ENCODE data around the gene FOXJ2.
"Not testable (repeated sequence)": the region's sequence is repeated elsewhere in the genome, so short reads cannot be mapped to it uniquely, and the experiment has no call there.

The FOXJ2 gene

GRCh38 chr12:8032242-8033152, at the start of gene FOXJ2:
FOXJ2 (plus strand) TSS chr12:8032716; CDS start chr12:8039833, 7,117 bp downstream.
- peak; percentile 46 to 72 for DNase-seq (ENCODE audit: low read depth in 2 of 2)

- DNase-seq (ENCODE audit: low read depth in 2 of 2), result not testable (repeated sequence)
These were observed 49.5 kb upstream of the FOXJ2 start for GRCh38 chr12:7983019-7983418.

GRCh38 chr12:7983460-7983859, 49.1 kb upstream of the FOXJ2 start:
- not testable (repeated sequence) for DNase-seq (ENCODE audit: low read depth in 2 of 2)

GRCh38 chr12:7984900-7985299, 47.6 kb upstream of the FOXJ2 start:
- no peak for DNase-seq (ENCODE audit: low read depth in 2 of 2)

- DNase-seq (ENCODE audit: low read depth in 2 of 2), result no peak
These were observed 46.6 kb upstream of the FOXJ2 start for GRCh38 chr12:7985802-7986418.

GRCh38 chr12:7989827-7990491, 42.6 kb upstream of the FOXJ2 start:
- peak; percentile 74 to 81 for DNase-seq (ENCODE audit: low read depth in 2 of 2)

- DNase-seq (ENCODE audit: low read depth in 2 of 2), result no peak
These were observed 41.0 kb upstream of the FOXJ2 start for GRCh38 chr12:7991535-7991934.

- DNase-seq (ENCODE audit: low read depth in 2 of 2), result no peak
These were observed 37.7 kb upstream of the FOXJ2 start for GRCh38 chr12:7994731-7995205.

- DNase-seq (ENCODE audit: low read depth in 2 of 2), result peak; percentile 81
These were observed 37.1 kb upstream of the FOXJ2 start for GRCh38 chr12:7995266-7995963.

GRCh38 chr12:8000827-8001226, 31.7 kb upstream of the FOXJ2 start:
- not testable (repeated sequence) for DNase-seq (ENCODE audit: low read depth in 2 of 2)

- DNase-seq (ENCODE audit: low read depth in 2 of 2), result not testable (repeated sequence)
These were observed 31.0 kb upstream of the FOXJ2 start for GRCh38 chr12:8001496-8001895.

- DNase-seq (ENCODE audit: low read depth in 2 of 2), result not testable (repeated sequence)
These were observed 27.6 kb upstream of the FOXJ2 start for GRCh38 chr12:8004897-8005296.

- no peak for DNase-seq (ENCODE audit: low read depth in 2 of 2)
These were observed 21.2 kb upstream of the FOXJ2 start for GRCh38 chr12:8011331-8011730.

GRCh38 chr12:8012651-8013309, 19.7 kb upstream of the FOXJ2 start:
- no peak for DNase-seq (ENCODE audit: low read depth in 2 of 2)

- no peak for DNase-seq (ENCODE audit: low read depth in 2 of 2)
These were observed 17.7 kb upstream of the FOXJ2 start for GRCh38 chr12:8014836-8015235.

GRCh38 chr12:8018213-8018612, 14.3 kb upstream of the FOXJ2 start:
- DNase-seq (ENCODE audit: low read depth in 2 of 2), result not testable (repeated sequence)

- DNase-seq (ENCODE audit: low read depth in 2 of 2), result no peak
These were observed 13.6 kb upstream of the FOXJ2 start for GRCh38 chr12:8018666-8019581.

- DNase-seq (ENCODE audit: low read depth in 2 of 2), result peak; percentile 94 to 96
These were observed 6.1 kb upstream of the FOXJ2 start for GRCh38 chr12:8026291-8026900.

GRCh38 chr12:8027856-8028255, 4.7 kb upstream of the FOXJ2 start:
- DNase-seq (ENCODE audit: low read depth in 2 of 2), result no peak

GRCh38 chr12:8028267-8028666, 4.2 kb upstream of the FOXJ2 start:
- DNase-seq (ENCODE audit: low read depth in 2 of 2), result no peak
